ENCODE results near the gene PRDM16.

- no peak for TF ChIP-seq POLR2A (IDR thresholded peaks at IDR 0.05)
- TF ChIP-seq CTCF (IDR thresholded peaks at IDR 0.05) = no peak
These were observed 390.3 kb downstream of the PRDM16 start for GRCh38 chr1:3459051-3459908.
